Medulla oblongata (tissue), 1 donor: ENCODE measurements around the gene HVCN1.
"Not testable (repeated sequence)": the region's sequence is repeated elsewhere in the genome, so short reads cannot be mapped to it uniquely, and the experiment has no call there.

ENCODE experiments used
- DNase-seq: peaks from one replicate; pipeline ENCODE4 v3.0.0-alpha.2; 2015; ENCODE audit errors: extremely low spot score

HVCN1 gene

DNA sequence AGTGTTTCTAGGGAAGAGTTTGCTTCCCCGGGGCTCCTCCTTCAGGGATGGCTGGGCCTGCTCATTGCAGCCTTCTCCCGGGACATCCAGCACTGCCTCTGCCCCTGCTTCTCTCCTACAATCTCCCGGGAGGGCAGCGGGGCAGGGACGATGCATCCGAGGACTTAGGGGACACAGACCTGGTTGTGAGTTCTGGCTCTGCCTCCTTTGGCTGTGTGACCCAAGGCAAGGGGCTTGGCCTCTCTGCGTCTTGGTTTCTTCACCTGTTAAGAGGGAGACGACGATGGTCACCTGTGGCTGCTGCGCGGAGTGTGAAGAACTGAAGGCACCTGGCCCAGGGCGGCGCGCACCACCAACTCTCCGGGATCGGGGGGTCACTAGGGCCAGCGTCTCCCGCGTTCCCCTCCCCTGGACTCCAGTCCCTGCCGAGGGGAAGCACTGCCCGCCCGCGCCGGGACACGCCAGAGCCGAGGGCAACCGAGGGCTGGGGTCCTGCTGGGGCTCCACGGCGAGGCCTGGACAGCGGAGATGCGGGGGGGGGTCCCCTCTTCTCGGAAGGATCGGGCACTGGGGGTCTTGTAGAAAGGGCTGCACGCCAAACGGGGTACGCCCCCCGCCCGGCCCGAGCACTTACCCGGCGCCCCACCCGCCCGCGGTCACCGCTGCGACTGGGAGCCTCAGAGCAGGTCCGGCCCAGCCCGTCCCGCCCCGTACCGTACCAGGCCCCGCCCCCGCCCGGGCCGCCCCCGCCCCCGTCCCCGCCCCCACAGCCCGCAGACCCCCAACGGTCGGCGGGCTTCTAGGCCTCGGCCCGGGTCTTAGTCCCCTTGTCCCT lies at the start of gene HVCN1:
Gene HVCN1, minus strand, starts transcription at position 670 of the 835 bp plus-strand sequence. CDS start 5,870 bp downstream, outside the sequence.
- no peak for DNase-seq

- DNase-seq, result no peak
These were observed 48.6 kb upstream of the HVCN1 start for GRCh38 chr12:110737532-110737931.

GRCh38 chr12:110737016-110737415 lies 48.1 kb upstream of the HVCN1 start:
- not testable (repeated sequence) for DNase-seq

DNA sequence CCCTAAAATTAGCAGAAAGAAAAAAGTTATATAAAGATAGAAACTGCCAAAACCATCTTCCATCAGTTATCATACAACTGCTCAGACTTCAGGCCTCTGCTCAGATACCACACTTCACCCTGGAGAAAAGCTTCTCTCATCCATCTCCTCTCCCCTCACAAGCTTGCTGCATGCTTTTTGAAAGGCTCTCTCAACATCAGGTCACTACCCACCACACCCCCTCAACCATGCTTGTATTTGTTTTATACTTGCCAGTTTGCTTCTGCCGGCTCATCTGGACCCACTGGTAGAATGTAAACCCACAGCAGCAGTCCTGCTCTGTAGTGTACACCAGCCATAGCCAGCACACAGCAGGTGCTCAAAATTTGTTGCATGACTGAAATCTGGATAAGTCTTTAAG lies 45.0 kb upstream of the HVCN1 start:
- DNase-seq, result no peak

GRCh38 chr12:110733089-110733715 lies 44.3 kb upstream of the HVCN1 start:
- peak; percentile 38 for DNase-seq

DNA sequence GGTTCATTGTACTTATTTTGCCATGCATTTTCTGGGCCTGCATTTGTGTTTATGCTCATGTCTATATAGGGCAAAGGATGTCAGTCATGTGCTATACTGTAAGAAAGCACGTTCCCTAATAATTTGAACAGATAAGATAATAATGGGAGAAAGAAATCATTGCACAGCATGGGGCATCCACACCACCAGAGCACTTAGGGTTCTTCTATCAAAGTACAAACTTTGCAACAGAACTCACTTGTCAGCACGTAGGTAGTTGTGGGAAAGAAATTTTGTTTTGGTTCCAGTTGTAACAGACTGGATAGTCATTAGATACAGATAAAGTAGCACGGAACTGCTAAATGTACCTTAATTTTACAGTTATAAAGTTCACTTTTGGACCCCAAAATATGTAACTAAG lies 43.7 kb upstream of the HVCN1 start:
- no peak for DNase-seq

DNA sequence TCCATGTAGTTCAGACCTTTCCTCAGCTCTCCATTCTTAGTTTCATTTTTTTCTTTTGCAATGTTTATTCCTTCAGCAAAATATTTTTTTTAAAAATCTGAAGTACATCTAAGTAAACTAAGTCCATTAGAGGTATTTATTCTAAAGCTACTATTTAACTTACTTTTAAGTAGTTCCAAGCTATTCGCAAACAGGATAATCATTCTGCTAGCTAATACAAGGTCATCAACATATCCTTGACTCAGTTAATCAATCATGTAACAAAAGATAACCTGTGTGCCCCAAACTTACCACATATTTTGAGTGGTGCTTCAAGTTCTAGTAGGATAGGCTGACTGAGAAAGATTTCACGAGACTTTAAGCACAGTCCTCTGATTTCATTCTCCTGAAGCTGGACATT lies 42.6 kb upstream of the HVCN1 start:
- no peak for DNase-seq

DNA sequence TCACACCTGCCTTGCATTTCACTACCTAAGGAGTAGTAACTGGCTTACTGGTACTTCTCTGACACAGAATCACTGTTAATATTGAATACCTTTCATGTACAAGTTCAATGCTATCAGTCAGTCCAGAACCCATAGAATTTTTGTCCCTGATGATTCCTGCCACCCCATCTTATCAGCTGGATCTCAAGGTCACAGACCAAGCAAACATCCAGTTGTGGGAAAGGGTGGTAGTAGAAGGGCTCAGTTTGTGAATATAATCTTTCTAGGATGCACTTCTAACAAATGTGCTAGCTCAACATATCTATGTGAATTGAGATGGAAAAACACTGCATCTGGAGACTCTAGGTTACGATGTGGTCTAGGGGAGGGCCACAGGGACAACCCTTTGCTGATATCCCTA lies 39.7 kb upstream of the HVCN1 start:
- DNase-seq, result no peak

GRCh38 chr12:110726708-110727369 lies 37.9 kb upstream of the HVCN1 start:
- no peak for DNase-seq

DNA sequence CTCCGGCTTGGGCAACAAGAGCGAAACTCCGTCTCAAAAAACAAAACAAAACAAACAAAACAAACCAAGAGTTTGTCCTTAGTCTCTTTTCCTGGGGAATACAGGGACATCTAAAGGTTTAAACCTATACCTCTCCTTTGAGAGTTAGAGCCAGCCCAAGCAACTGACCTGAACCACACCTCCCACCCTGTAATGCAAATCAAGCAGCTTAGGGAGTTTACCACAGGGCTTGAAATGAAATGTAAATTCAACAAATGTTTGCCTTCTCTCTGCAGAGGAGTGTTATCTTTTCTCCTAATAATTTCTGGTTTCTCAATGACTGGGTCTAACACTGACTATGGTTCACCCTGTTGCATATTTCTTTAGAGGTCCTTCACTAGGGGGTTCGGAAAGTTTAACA lies 37.1 kb upstream of the HVCN1 start:
- no peak for DNase-seq

DNA sequence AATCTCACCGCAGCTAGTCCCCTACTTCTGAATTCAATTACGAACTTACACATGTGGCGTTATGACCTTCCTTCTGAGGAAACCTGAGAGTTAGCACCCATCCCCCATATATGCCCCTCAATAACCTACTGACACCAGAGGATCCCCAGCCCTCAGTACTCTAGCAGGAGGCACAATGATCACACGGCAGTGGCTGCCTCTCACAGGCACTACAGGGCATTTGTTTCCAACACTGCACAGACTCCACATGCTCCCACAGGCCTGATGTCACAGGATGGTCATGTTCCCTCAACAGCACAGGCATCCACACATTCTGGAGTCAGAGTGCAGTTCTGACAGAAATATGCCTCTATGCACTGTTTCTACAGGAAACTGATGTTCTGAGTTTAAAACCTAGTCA lies 36.4 kb upstream of the HVCN1 start:
- DNase-seq, result no peak

DNA sequence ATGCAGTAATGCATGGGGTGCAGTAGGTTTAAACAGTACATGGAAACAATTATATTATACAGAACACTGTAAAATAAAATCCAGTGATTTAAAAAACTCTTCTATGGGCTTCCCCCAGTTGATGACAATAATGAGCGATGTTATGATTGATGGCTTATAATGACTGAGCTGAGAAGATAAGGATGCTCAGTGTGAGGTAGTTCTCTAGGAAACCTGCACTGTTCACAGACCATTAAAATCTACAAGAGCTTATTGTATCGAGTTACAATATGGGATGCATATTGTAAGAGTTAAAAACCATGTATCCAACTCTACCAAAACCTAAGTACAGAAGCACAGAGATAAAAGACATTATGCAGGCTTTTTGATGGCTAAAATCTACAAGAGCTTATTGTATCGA lies 34.0 kb upstream of the HVCN1 start:
- not testable (repeated sequence) for DNase-seq

DNA sequence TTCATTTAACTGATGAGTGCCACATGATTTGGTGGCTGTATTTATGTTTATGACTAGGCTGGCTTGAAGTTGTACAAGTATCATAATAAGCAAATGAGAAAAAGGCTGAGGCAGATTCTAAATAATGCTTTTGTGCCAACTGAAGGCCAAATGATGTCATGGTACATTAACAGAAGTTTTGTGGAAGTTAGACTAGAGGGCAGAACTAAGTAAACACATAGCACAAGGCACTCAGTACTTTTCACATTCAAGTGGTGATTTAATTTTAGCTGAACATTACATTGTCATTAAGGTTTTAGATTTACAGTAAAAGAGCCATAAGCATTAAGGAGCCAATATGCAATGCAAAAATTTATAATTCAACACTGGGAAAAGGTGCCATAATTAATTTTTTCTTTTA lies 32.7 kb upstream of the HVCN1 start:
- no peak for DNase-seq

DNA sequence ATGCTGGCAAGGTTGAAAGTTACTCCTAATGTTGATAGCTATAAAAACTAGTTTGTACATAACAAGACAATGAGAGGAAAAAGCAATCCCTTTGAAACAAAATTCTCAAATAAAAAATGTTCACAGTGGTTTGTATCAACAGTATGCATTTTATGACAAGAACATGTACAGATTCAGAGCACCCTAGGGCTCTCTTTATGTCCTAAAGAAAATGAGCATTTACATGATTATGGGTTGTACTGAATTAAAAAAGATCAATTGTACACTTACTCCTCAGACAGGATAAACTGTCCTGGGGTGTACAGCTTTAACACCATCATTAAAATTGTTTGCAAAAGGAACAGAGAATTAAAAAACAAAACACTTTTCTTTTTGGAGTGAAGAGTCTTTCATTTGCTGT lies 31.6 kb upstream of the HVCN1 start:
- DNase-seq, result no peak

- DNase-seq, result no peak
These were observed 29.4 kb upstream of the HVCN1 start for GRCh38 chr12:110718222-110718908.

DNA sequence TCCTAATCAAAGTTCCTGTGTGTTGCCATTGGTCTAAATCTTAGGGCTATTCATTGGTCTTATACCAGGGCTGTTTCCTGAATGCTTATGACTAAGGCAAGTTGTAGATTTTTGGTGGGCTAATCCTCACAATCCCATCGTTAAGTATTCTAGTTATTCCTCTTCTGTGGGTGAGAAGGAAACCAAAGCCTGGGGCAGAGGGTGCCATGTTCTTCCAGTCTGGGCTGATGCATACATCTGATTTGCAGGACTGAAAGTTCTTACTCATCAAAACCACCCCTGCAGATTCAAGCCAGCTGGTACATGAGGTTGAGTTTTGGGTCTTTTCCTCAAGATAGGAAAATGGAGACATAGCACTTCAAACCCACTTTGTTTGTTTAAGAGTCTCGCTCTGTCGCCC lies 28.1 kb upstream of the HVCN1 start:
- no peak for DNase-seq

DNA sequence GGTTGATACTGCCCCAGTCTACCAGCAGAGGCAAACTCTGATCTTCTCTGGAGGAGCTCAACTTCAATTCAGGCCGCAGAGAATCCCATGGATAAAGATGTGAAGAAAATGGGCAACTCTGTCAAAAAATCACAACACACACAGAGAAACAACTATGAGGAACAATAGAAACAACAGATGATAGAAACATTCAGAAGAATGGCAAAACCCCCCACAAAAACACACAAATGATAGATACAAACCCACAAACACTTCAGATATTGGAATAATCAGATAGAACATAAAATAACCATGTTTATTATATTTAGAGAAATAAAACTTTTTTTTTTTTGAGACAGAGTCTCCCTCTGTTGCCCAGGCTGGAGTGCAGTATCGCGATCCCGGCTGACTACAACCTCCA lies 20.0 kb upstream of the HVCN1 start:
- DNase-seq, result no peak

DNA sequence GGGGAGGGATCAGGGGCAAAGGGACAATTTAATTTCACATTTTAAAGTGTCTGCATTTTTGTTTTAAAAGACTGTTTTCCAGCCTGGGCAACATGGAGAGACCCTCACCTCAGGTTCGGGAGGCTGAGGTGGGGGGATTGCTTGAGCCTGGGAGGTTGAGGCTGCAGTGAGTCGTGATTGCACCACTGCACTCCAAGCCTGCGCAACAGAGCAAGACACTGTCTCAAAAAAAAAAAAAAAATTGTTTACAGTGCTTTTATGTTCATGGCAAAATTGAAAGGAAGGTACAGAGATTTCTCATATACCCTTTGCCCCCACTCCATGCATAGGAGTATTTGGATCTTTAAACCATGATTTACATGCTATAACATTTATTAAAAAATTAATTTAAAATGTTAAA lies 16.4 kb upstream of the HVCN1 start:
- DNase-seq, result no peak

GRCh38 chr12:110704750-110705149 lies 15.8 kb upstream of the HVCN1 start:
- no peak for DNase-seq

GRCh38 chr12:110704231-110704630 lies 15.3 kb upstream of the HVCN1 start:
- no peak for DNase-seq

DNA sequence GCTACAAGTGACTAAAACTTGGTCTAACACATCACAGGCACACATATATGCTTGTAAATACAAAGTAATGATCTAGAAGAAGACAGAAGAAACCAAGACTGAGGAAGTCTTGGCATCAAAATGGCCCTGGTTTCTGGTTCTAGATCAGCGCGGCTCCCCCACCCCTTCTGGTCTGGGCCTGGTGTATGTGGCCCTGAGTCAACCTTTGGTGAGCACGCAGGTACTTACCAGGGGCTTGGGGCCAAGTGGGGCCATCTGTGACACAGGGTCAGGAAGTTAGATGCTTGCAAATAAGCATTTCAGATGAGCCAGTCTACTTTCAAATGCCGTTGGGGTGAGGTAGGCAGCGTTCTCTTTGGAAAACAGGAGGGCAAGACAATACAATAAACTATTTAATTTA lies 13.2 kb upstream of the HVCN1 start:
- DNase-seq, result no peak
